ENCODE measurements around the gene OR2C1. TPM values are rescaled to one million over a fixed set of nuclear protein-coding genes. Genes with fewer than 3 reads are reported as not detected.

The OR2C1 gene
- total RNA-seq, 1 donor from 2014 or later = not detected

GRCh38 chr16:3369073-3369472 is 13.4 kb downstream of the OR2C1 start:
- Mint-ChIP-seq H3K27me3 (ENCODE audit: low read depth, unreplicated experiment) (peaks cover 10% of the 10 kb centered on the region), H3K4me1 (ENCODE audit: low read depth, unreplicated experiment) (no peaks in the 10 kb centered on the region), H3K9me3 (ENCODE audit: unreplicated experiment) (peaks cover 21% of the 10 kb centered on the region), H3K27ac (ENCODE audit: unreplicated experiment) (no peak overlapping the region), H3K36me3 (ENCODE audit: low read depth, unreplicated experiment) (peaks cover 4% of the 10 kb centered on the region), H3K4me3 (ENCODE audit: unreplicated experiment) (no peak overlapping the region)
- no peaks in the 10 kb centered on the region for H3K36me3 ChIP-seq (ENCODE audit: insufficient read depth, low read length)
- H2AFZ ChIP-seq (ENCODE audit: low read depth, low read length) = no peak overlapping the region
- no peaks in the 10 kb centered on the region for H3K4me1 ChIP-seq (ENCODE audit: insufficient read depth, low read length)
- peaks cover 3% of the 10 kb centered on the region for H3K9me3 ChIP-seq (ENCODE audit: insufficient read depth, low read depth, low read length)
- FAIRE-seq (no peak), DNase-seq (ENCODE audit: low read depth) (no peak)
- no peak overlapping the region for H3K4me3 ChIP-seq (ENCODE audit: insufficient read depth, low read depth, low read length)
- H3K4me2 ChIP-seq (ENCODE audit: low read length) = no peak overlapping the region
- H3K79me2 ChIP-seq (ENCODE audit: insufficient read depth, low read length) = no peaks in the 10 kb centered on the region
- H4K20me1 ChIP-seq (ENCODE audit: insufficient read depth, low read length) = no peaks in the 10 kb centered on the region
- TF ChIP-seq EZH2 (IDR thresholded peaks at IDR 0.05; ENCODE audit: insufficient read depth, low read length) (no peak), CTCF (IDR thresholded peaks at IDR 0.05; ENCODE audit: insufficient read depth, low read depth, low read length) (no peak)
- H3K9ac ChIP-seq (ENCODE audit: low read length) = no peak overlapping the region
- H3K27me3 ChIP-seq (ENCODE audit: insufficient read depth, low read length) = no peaks in the 10 kb centered on the region
- no peak overlapping the region for H3K27ac ChIP-seq (ENCODE audit: low read depth, low read length)

DNA sequence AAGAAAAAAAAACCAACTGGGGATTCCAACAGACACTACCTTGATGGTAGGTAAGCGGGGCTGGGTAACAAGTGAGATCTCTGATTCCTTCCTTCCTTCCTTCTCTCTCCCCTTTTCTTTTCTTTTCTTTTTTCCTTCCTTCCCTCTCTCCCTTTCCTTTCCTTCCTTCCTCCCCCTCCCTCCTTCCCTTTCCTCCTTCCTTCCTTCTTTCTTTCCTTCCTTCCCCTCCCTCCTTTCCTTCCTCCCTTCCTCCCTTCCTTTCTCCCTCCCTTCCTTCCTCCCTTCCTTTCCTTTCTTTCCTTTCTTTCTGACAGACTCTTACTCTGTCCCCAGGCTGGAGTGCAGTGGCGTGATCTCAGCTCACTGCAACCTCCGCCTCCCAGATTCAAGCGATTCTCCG is 20.0 kb downstream of the OR2C1 start:
- peaks cover 4% of the 10 kb centered on the region for H3K36me3 ChIP-seq (ENCODE audit: insufficient read depth, low read length)
- H3K4me1 ChIP-seq (ENCODE audit: insufficient read depth, low read length) = no peaks in the 10 kb centered on the region
- H3K9ac ChIP-seq (ENCODE audit: low read length) = no peak overlapping the region
- H3K79me2 ChIP-seq (ENCODE audit: insufficient read depth, low read length) = peaks cover 2% of the 10 kb centered on the region
- peaks cover 53% of the 10 kb centered on the region for H3K9me3 Mint-ChIP-seq (ENCODE audit: unreplicated experiment)
- H3K4me2 ChIP-seq (ENCODE audit: low read length) = no peak overlapping the region
- no peaks in the 10 kb centered on the region for H4K20me1 ChIP-seq (ENCODE audit: insufficient read depth, low read length)
- peaks cover 44% of the 10 kb centered on the region for H3K27me3 Mint-ChIP-seq (ENCODE audit: low read depth, unreplicated experiment)
- H3K36me3 Mint-ChIP-seq (ENCODE audit: low read depth, unreplicated experiment) = peaks cover 32% of the 10 kb centered on the region
- H3K4me3 Mint-ChIP-seq (ENCODE audit: unreplicated experiment) = no peak overlapping the region
- DNase-seq (ENCODE audit: low read depth) = no peak
- H3K27ac Mint-ChIP-seq (ENCODE audit: unreplicated experiment) = no peak overlapping the region
- H3K9me3 ChIP-seq (ENCODE audit: insufficient read depth, low read depth, low read length) = peaks cover 16% of the 10 kb centered on the region
- no peak overlapping the region for H3K27ac ChIP-seq (ENCODE audit: low read depth, low read length)
- FAIRE-seq = no peak
- no peak overlapping the region for H2AFZ ChIP-seq (ENCODE audit: low read depth, low read length)
- H3K27me3 ChIP-seq (ENCODE audit: insufficient read depth, low read length) = no peaks in the 10 kb centered on the region
- no peak overlapping the region for H3K4me3 ChIP-seq (ENCODE audit: insufficient read depth, low read depth, low read length)
- no peak for TF ChIP-seq EZH2 (IDR thresholded peaks at IDR 0.05; ENCODE audit: insufficient read depth, low read length)
- no peak for TF ChIP-seq CTCF (IDR thresholded peaks at IDR 0.05; ENCODE audit: insufficient read depth, low read depth, low read length)
- no peaks in the 10 kb centered on the region for H3K4me1 Mint-ChIP-seq (ENCODE audit: low read depth, unreplicated experiment)

DNA sequence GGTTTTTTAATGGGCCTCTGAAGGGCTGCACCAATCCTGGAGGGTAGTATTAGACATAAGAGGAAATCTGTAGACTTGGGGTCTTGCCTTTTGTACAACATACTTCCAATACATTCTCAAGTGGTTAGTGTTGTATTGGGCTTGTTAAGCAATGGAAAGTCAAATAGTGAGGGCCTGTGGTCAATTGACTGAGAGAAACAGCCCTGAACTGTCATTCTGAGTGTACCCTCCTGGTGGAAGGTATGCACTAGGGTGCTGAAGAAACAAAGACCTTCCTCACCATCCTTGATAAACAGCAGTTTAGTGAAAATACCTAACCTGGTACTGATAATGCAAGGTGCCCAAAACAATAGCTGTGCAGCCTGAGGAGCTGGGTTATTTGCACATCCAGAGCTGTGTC is 22.2 kb downstream of the OR2C1 start:
- Histone ChIP-seq H3K27ac (ENCODE audit: low read depth, low read length) (no peak overlapping the region), H3K4me1 (ENCODE audit: insufficient read depth, low read length) (no peaks in the 10 kb centered on the region), H4K20me1 (ENCODE audit: insufficient read depth, low read length) (no peaks in the 10 kb centered on the region), H3K36me3 (ENCODE audit: insufficient read depth, low read length) (peaks cover 14% of the 10 kb centered on the region), H3K4me3 (ENCODE audit: insufficient read depth, low read depth, low read length) (no peak overlapping the region), H2AFZ (ENCODE audit: low read depth, low read length) (no peak overlapping the region), H3K79me2 (ENCODE audit: insufficient read depth, low read length) (peaks cover 2% of the 10 kb centered on the region), H3K9ac (ENCODE audit: low read length) (no peak overlapping the region), H3K27me3 (ENCODE audit: insufficient read depth, low read length) (no peaks in the 10 kb centered on the region), H3K4me2 (ENCODE audit: low read length) (no peak overlapping the region), H3K9me3 (ENCODE audit: insufficient read depth, low read depth, low read length) (peaks cover 35% of the 10 kb centered on the region)
- peaks cover 42% of the 10 kb centered on the region for H3K27me3 Mint-ChIP-seq (ENCODE audit: low read depth, unreplicated experiment)
- H3K9me3 Mint-ChIP-seq (ENCODE audit: unreplicated experiment) = peaks cover 75% of the 10 kb centered on the region
- H3K27ac Mint-ChIP-seq (ENCODE audit: unreplicated experiment) = no peak overlapping the region
- no peak for DNase-seq (ENCODE audit: low read depth)
- H3K36me3 Mint-ChIP-seq (ENCODE audit: low read depth, unreplicated experiment) = peaks cover 53% of the 10 kb centered on the region
- H3K4me3 Mint-ChIP-seq (ENCODE audit: unreplicated experiment) = no peak overlapping the region
- no peaks in the 10 kb centered on the region for H3K4me1 Mint-ChIP-seq (ENCODE audit: low read depth, unreplicated experiment)
- TF ChIP-seq EZH2 (IDR thresholded peaks at IDR 0.05; ENCODE audit: insufficient read depth, low read length) (no peak), CTCF (IDR thresholded peaks at IDR 0.05; ENCODE audit: insufficient read depth, low read depth, low read length) (no peak)
- FAIRE-seq = no peak

Measured in astrocyte (in vitro differentiated cells and primary cell).